ENCODE data around the gene AREG.
"Not testable (repeated sequence)": the region's sequence is repeated elsewhere in the genome, so short reads cannot be mapped to it uniquely, and the experiment has no call there.

Gene AREG, protein sequence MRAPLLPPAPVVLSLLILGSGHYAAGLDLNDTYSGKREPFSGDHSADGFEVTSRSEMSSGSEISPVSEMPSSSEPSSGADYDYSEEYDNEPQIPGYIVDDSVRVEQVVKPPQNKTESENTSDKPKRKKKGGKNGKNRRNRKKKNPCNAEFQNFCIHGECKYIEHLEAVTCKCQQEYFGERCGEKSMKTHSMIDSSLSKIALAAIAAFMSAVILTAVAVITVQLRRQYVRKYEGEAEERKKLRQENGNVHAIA

GRCh38 chr4:74444891-74445642 is at the start of gene AREG:
AREG (plus strand) TSS chr4:74445136; CDS start chr4:74445346, 210 bp downstream.
- DNase-seq (ENCODE audit: low spot score), result peak; percentile 62

- DNase-seq (ENCODE audit: low spot score), result no peak
Measured at GRCh38 chr4:74395633-74396032, 49.3 kb upstream of the AREG start.

DNA sequence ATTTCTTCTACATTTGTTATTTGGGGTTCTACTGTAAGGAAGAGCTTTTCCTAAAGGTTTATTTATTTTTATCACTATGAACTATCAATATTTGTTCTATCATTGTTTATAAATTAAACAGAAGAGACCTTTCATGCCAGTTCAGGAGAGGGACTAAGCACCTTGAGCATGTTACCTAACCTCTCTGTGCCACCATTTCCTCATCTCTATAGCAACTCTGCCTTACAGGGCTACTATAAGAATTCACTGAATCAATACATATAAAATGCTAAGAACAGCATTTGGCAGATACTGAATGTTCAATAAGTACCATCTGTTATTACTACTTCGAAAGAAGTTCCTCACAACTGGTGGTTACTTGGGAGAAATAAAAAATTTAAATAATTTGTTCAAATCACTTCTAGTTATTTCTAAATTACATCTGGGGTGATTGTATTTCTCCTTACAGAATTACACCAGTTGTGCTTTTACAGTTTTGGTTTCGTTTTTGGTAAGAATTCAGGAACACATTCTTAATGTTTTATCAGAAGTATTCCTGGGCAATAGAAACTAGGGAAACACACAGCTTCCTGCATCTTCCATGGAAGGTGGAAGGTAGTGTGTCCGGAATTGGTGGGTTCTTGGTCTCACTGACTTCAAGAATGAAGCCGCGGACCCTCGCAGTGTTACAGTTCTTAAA is 47.0 kb upstream of the AREG start:
- no peak for DNase-seq (ENCODE audit: low spot score)

GRCh38 chr4:74398894-74399589 is 45.9 kb upstream of the AREG start:
- not testable (repeated sequence) for DNase-seq (ENCODE audit: low spot score)

DNA sequence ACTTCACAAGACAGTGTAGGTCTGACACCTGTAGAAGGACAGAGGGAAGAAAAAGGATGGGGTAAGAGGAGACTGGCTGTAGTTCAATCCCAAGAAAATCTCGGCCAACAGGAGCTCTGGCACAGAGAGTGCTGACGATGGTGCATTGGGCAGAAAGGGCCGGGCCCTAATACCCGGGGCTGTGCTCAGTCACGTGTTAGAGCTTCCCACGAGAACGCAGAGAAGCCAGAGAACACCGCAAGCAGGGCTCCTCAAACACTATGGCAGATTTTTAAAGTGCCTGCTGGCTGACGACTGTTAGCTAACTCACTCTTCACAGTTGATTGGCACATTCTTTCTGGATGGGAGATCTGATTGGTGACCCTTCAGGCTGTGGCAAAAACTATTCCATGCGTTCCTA is 44.5 kb upstream of the AREG start:
- no peak for DNase-seq (ENCODE audit: low spot score)

DNA sequence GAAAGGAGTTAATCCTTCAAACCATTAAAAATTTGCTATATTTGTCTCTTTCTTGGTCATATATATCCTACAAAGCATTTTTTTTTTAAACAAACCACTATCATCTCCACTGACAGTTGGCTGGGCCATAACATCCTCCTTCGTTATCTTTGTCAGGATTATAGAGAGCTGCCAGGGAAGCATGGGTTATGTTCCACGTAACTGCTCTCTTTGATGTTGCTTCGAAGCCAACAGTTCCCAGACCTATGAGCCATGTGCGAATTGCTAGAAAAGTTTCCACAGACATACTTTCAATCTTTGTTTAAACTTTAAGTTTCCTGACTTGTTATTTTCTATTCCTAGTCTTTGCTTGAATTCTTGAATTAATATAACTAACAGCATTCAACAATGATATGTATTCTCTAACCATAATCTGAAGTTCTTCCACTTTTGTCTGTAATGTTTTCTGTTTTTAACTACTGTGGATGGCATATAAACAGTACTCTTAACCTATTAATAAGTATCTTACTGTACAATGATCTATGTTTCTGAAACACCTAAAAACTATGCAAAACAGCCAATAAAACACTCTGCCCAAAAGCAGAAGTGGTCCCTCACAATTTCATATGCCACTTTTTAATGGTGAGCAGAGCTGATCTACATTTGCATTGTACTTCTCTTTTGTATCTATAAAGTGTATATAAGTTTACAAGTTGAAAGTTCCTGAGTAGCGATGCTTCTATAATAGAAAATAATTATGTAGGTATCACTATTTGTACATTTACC is 42.1 kb upstream of the AREG start:
- DNase-seq (ENCODE audit: low spot score), result no peak

DNA sequence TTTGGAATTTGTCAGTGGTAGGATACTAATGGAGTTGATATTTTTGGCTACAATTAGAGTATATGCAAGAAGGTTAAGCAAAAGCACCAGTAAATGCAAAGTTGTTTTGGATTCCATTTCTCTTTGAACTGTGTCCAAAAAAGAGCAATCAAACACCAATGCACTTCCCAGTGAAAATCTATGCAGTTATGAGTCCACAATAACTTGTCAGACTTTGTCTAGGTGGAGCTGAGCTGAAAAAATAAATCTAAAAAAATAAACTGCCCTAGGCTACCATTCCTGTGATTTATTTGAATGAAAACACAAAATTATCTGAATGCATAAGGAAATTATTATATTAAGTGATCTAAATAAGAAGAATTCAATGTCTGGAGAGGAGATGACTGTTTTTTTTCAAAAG is 37.0 kb upstream of the AREG start:
- no peak for DNase-seq (ENCODE audit: low spot score)

DNA sequence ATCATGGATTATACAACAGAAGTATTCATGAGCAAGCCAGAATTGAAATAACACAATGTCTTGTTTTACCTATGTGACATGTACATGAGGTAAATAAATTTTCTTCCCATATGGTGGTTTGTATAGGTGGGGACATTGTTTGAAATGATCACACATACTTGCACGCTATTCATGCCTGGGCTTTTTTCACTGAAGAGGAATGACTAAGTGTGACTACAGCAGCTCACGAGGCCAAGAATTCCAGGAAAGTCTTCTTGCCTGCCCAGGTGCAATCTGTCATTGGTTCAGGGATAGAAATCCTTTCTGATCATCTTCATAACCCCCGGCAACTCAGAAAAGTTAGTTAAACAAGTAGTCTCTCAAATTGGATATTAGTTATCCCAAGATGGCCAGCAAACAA is 36.3 kb upstream of the AREG start:
- DNase-seq (ENCODE audit: low spot score), result no peak

DNA sequence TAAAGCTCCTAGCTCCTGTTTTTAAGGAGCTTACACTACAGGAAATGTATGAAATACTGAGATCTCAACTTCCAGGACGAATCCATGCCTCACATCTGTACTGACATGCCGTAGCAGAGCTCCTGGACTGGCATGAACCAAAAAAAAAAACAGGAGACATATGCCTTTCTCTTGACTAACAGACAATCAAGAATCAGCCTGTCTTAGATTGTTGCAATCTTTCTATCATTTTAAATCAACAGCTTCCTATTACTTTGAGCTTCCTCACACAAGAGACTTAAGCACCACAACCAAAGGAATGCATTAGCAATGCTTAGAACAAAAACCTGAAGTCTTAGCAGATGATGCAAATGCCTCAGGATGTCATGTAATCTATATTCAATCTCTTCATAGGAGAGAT is 34.7 kb upstream of the AREG start:
- no peak for DNase-seq (ENCODE audit: low spot score)

DNA sequence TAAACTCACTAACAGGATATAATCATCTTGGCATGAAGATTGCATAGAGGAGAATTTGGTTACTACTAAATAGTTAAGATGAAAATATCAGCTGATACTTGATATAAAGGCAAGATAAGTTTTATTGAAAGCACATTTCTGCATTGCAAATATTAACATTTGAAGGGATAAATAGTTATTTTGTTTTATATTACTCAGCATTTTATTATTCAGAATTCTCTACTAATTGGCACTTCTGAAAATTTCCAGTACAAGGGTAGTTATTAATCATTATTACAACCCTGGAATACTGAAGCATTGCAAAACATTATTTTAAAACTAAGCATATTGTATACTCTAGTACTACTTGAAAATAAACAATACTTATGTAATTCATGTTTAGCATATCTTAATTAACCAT is 32.7 kb upstream of the AREG start:
- DNase-seq (ENCODE audit: low spot score), result no peak

DNA sequence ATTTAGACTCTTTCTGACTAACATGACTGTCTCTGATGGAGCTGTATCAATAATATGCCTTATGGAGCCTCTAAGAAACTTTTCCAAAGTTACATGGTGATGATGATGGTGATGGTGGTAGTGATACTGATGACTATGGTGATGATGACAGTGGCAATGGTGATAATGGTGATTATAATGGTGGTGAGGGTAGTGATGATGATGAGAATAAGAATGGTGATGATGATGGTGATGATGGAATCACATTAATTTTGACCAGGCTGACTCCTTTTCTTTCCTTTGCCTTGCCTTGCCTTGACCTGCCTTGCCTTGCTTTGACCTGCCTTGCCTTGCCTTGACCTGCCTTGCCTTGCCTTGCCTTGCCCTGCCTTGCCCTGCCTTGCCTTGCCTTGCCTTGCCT is 31.7 kb upstream of the AREG start:
- DNase-seq (ENCODE audit: low spot score), result no peak

GRCh38 chr4:74414149-74414809 is 30.7 kb upstream of the AREG start:
- no peak for DNase-seq (ENCODE audit: low spot score)

DNA sequence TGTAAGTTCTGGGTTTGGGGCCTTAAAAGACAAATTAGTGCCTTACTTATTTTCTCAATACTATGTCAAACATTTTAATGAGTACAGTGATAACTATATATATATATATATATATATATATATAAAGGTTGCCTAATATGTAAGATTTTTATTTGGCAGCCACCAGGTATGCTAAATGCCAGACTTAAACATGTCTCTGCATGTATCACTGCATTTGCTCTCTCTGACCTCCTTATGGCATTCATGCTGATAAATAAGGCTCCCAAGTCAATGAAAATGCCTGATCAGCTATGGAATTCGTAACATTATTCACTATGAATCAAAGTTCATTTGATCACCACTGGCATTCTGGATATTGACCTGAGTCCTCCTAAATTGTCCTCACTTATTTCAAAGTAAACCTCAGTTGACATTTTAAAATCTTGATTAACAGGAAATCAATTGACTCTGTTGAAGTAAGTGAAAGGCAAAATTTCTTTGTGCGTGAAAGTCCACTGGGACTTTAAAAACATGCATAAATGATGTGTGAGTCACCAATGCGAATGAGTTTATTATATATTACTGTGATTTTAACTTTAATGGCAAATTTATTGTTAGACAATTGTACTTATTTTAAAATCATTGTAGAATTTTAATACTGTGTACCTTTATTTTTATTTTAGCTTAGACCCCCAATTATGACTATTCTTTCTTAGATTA is 29.2 kb upstream of the AREG start:
- DNase-seq (ENCODE audit: low spot score), result no peak

DNA sequence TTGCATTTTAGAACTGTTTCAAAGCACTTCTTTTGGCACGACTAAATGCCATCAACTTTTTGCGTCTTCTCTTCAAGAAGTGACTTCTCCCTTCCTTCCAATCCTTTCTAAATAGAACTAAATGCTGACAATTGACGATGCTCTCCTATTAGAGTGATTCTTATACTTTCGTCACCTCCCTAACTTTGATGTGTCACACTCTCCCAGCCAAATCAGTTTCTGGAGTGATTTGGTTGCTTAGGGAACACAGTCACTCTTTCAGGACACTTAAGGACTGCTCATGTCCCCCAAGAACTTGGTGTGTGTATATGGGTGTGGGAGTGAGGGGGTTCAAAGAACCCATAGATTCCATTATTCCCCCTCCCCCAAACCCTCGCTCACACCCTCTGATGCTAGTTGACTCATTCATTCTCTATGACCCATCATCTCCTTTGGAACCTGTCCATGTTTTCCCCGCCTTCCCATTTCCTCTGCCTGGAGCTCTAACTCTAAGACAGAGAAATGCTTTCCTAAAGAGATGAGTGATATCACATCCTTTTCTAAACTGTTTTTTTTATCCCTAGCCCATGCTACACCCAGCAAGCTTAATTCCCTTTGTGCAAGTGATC is 26.8 kb upstream of the AREG start:
- no peak for DNase-seq (ENCODE audit: low spot score)

GRCh38 chr4:74420863-74421262 is 24.1 kb upstream of the AREG start:
- DNase-seq (ENCODE audit: low spot score), result no peak

GRCh38 chr4:74423104-74423503 is 21.8 kb upstream of the AREG start:
- DNase-seq (ENCODE audit: low spot score), result no peak

DNA sequence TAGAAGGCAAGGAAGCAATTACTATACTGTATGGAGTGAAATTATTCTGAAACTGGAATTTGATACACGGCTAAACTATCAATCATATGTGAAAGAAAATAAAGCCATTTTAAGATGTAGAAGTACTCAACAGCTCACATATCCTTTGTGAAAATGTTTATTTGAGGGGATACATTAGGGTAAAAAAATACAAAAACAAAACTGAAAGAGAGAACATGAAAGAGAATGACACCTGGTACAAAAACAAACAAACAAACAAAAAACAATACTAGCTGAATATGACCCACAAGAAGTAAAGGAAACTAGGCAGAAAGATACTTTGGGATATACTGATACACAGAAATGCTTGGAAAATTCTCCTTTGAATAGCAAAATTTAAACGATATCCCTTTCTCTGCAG is 20.8 kb upstream of the AREG start:
- no peak for DNase-seq (ENCODE audit: low spot score)

DNA sequence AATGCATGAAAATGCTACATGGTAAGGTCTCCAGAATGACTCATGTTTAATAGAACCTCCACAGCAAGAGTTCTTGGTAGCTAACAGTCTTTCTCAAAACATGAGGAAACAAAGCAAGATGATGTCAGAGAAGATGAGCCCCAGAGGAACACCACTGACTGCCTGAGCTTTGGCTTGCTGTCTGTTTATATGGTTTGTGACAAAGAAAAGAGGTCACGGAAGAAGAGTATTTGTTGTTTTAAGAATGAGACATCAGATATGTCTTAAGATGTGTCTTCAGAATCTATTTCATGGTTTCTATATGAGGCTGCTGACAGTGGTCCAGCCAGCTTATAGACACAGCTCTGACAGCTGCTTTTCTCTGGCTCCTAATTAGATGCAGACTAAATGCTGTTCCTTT is 18.8 kb upstream of the AREG start:
- DNase-seq (ENCODE audit: low spot score), result no peak

- DNase-seq (ENCODE audit: low spot score), result no peak
Measured at GRCh38 chr4:74428276-74428675, 16.7 kb upstream of the AREG start.

- no peak for DNase-seq (ENCODE audit: low spot score)
Measured at GRCh38 chr4:74431113-74431826, 13.7 kb upstream of the AREG start.
